Suprapubic skin (tissue), 4 donors: ENCODE data around the gene RAB13. TPM values are rescaled to one million over a fixed set of nuclear protein-coding genes. Genes with fewer than 3 reads are reported as not detected.

Experiments
- DNase-seq, 2 donors: peaks; one replicate each; pipeline ENCODE4 v3.0.0-alpha.2; 2019; ENCODE audit warnings: low spot score in 2 of 2
- H3K27ac ChIP-seq: fragments of 200-600 bp; sonication (generic); one replicate; pipeline ENCODE4 v1.5.1; 2019
- H3K27me3 ChIP-seq: fragments of 200-600 bp; sonication (generic); one replicate; pipeline ENCODE4 v1.5.1; 2019
- H3K36me3 ChIP-seq: fragments of 200-600 bp; sonication (generic); one replicate; pipeline ENCODE4 v1.5.1; 2019
- H3K4me1 ChIP-seq: fragments of 200-600 bp; sonication (generic); one replicate; pipeline ENCODE4 v1.5.1; 2019
- H3K4me3 ChIP-seq: fragments of 200-600 bp; sonication (generic); one replicate; pipeline ENCODE4 v1.5.1; 2019; ENCODE audit warnings: mild to moderate bottlenecking
- H3K9me3 ChIP-seq: fragments of 200-600 bp; sonication (generic); one replicate; pipeline ENCODE4 v1.5.1; 2019
- EP300 ChIP-seq: sonication (generic); formaldehyde crosslinking; IDR thresholded peaks from one replicate; pipeline ENCODE4 v1.6.1; 2017; ENCODE audit warnings: antibody characterized with exemption
- POLR2A ChIP-seq, 2 donors: fragments of 450-650 bp; IDR thresholded peaks; one replicate each; pipeline ENCODE4 v1.6.1; 2017; ENCODE audit warnings: antibody characterized with exemption in 2 of 2, mild to moderate bottlenecking in 2 of 2, moderate library complexity in 2 of 2
- POLR2AphosphoS5 ChIP-seq, 3 donors: sonication (generic); formaldehyde crosslinking; IDR thresholded peaks; one replicate each; pipeline ENCODE4 v1.6.1; 2017; ENCODE audit warnings: antibody characterized with exemption in 3 of 3
- WGBS: methylation state at CpG from one replicate; pipeline ENCODE4 v1.1.5; 2018; 5-methylcytosine and 5-hydroxymethylcytosine counted together
- total RNA-seq, 4 donors: library from RNA; depleted of rRNA; stranded (reverse); fragments of >200 nt; gene quantifications; one replicate each; pipeline ENCODE4 v1.1.0, GENCODE V29; 2016
- TF ChIP-seq, protein P1 (sequence below), 2 donors: fragments of 200-600 bp in 1 of 2; fragments of 450-650 bp in 1 of 2; sonication (generic) in 1 of 2; IDR thresholded peaks; one replicate each; pipeline ENCODE4 v1.5.1; 2016 to 2019; ENCODE audit warnings: antibody characterized with exemption in 2 of 2, mild to moderate bottlenecking in 1 of 2, moderate library complexity in 1 of 2

Gene RAB13
- total RNA-seq, 4 donors from 2014 or later: 13.5 to 26.3 (median 23.4) TPM

DNA sequence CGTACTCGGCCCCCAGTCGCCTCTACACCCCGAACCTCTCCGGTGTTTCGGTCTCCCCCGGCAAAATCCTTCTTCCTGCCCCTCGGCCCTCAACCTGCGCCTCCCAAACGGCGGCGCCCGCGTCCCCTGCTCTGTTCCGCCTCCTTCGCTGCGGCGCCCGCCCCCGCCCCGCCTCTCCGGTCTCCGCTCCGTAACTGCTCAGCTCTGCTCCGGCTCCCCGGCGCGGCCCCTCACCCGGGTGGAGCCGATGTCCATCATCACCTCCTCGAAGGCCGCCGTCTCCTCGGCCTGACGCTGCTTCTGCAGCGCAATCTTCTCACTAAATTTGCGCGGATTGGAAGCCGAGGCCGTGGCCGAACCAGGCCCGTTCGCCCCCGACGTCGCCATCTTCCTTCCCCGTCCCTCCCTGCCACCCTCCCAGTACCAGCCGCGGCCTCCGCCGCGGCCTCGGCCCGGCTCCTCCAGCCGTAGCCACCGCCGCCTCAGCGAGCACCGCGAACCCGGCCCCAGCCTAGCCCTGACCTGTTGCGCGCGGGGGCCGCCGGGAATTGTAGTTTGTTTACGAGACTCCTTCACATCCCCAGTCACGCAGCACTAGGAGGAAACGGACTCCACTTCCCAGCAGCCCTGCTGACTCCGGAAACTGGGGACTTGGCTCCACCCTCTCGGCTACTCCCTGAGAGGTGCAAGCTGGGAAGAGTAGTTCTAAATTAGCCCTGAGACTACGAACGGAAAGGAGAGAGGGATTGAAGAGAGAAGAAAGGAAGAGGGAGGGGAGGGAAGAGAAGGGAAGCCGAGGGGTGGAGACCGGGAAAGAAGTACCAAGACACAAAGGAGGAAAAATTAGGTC, 27.8 kb downstream of the RAB13 start, which contains the start of gene CRTC2:
TSS of gene CRTC2 (minus strand) at position 502 of the 850 bp plus-strand sequence. CDS start at position 387, 115 bp downstream.
- Histone ChIP-seq H3K27ac (peak within 1 kb of the TSS; percentile 92), H3K9me3 (no peaks in the 10 kb centered on the region), H3K4me1 (peaks cover 68% of the 10 kb centered on the region), H3K27me3 (no peaks in the 10 kb centered on the region), H3K36me3 (peaks cover 31% of the 10 kb centered on the region), H3K4me3 (peak within 1 kb of the TSS; percentile 96)
- DNase-seq: peak; percentile 99 to 100
- TF ChIP-seq EP300 (no peak), POLR2A (IDR thresholded peaks at IDR 0.05) (peak in 1 of 2 donors; percentile 70), POLR2AphosphoS5 (IDR thresholded peaks at IDR 0.05) (peak in 2 of 3 donors; percentile 42 to 46)
- TF ChIP-seq, protein P1, sequence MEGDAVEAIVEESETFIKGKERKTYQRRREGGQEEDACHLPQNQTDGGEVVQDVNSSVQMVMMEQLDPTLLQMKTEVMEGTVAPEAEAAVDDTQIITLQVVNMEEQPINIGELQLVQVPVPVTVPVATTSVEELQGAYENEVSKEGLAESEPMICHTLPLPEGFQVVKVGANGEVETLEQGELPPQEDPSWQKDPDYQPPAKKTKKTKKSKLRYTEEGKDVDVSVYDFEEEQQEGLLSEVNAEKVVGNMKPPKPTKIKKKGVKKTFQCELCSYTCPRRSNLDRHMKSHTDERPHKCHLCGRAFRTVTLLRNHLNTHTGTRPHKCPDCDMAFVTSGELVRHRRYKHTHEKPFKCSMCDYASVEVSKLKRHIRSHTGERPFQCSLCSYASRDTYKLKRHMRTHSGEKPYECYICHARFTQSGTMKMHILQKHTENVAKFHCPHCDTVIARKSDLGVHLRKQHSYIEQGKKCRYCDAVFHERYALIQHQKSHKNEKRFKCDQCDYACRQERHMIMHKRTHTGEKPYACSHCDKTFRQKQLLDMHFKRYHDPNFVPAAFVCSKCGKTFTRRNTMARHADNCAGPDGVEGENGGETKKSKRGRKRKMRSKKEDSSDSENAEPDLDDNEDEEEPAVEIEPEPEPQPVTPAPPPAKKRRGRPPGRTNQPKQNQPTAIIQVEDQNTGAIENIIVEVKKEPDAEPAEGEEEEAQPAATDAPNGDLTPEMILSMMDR (IDR thresholded peaks at IDR 0.05): no peak
- 1% methylated on average over 28 of the region's 75 CpGs for WGBS

DNA sequence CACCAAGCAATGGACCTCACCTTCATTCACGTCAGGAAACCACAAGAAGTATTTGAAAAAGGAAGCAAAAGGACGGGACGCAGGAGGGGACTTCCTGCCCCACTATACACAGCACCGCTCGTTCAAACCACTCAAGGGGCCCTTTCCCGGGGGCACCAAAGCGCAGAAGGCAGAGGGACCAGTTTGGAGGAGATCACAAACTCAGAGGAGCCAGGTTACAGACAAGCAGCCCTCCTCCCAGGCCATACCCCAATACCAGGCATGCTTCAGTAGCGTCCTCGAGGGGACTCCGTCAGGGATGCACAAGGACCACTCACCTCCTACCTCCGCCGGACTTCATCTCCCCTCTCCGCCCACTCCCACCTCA, 28.4 kb downstream of the RAB13 start:
- H3K27me3 ChIP-seq: no peaks in the 10 kb centered on the region

DNA sequence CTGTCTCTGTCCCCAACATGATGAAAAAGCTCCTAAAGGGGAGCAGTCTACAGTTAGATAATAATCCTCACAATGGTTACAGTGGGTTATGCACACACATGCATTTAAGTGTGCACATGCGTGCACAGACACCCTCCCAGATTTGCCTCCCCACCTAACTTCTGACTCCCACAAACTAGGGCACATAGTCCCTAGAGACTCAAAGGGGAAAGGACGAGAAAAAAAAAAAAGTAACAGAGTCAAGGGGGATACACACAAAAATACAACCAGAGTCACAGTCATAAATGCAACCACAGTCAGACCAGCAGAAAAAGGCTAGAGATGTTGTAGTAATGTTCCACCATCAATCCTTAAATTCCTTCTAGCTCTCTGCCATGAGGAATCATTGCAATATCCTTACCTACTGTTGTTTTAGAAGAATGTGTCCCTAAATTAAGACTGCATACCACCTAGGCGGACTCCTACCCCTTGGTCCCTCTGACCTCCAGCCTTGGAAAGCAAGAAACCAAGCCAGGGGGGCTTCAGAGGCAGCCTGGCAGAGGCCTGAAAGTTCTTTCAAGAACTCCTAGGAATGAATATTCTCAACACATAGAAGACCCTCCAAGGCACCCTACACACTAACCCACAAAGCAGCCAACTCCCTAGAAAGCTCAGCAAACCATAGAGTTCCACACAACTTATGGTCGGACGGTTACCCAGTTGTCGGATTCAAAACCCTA, 29.0 kb downstream of the RAB13 start:
- no peak for TF ChIP-seq EP300
- TF ChIP-seq, protein P1 (IDR thresholded peaks at IDR 0.05): no peak
- no peak for TF ChIP-seq POLR2A (IDR thresholded peaks at IDR 0.05)
- TF ChIP-seq POLR2AphosphoS5 (IDR thresholded peaks at IDR 0.05): no peak
- no peaks in the 10 kb centered on the region for H3K9me3 ChIP-seq
- no peaks in the 10 kb centered on the region for H3K27me3 ChIP-seq
- H3K27ac ChIP-seq: peak overlapping the region; percentile 92
- peak overlapping the region; percentile 96 for H3K4me3 ChIP-seq
- peaks cover 59% of the 10 kb centered on the region for H3K4me1 ChIP-seq
- H3K36me3 ChIP-seq: peaks cover 43% of the 10 kb centered on the region
- peak in 1 of 2 donors; percentile 55 for DNase-seq
- WGBS: 32% methylated on average over 6 of the region's 6 CpGs

More for the DNA sequence above, 28.4 kb downstream of the RAB13 start:
- Histone ChIP-seq H3K9me3 (no peaks in the 10 kb centered on the region), H3K36me3 (peaks cover 38% of the 10 kb centered on the region), H3K27ac (peak overlapping the region; percentile 92), H3K4me3 (peak overlapping the region; percentile 96), H3K4me1 (peaks cover 64% of the 10 kb centered on the region)
- 0% methylated on average over 13 of the region's 13 CpGs for WGBS
- TF ChIP-seq EP300 (no peak), POLR2A (IDR thresholded peaks at IDR 0.05) (no peak), POLR2AphosphoS5 (IDR thresholded peaks at IDR 0.05) (no peak)
- TF ChIP-seq, protein P1 (IDR thresholded peaks at IDR 0.05): no peak
- no peak for DNase-seq

DNA sequence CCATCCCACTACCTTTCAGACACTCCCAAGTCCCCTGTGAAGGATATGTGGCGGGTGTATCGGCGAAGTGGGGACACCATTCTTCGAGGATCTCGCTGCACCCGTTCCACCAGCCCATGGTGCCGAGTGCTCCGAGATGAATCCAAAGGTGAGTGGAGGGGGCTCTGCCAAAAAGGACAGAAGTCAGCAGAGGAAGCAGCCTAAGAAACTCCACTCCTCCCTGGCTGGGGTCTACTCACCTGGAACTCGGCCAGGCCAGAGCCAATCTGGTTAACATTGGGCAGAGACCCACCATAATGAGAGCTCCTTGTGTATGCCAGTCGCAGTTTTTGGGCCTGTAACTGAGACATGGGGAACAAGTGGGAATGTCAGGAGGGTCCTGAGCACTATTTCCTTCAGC, 31.3 kb downstream of the RAB13 start:
- H3K4me3 ChIP-seq: no peak overlapping the region
- no peaks in the 10 kb centered on the region for H3K9me3 ChIP-seq
- WGBS: 91% methylated on average over 9 of the region's 10 CpGs
- TF ChIP-seq, protein P1 (IDR thresholded peaks at IDR 0.05): no peak
- no peak for TF ChIP-seq POLR2AphosphoS5 (IDR thresholded peaks at IDR 0.05)
- TF ChIP-seq EP300: no peak
- TF ChIP-seq POLR2A (IDR thresholded peaks at IDR 0.05): no peak
- peaks cover 54% of the 10 kb centered on the region for H3K36me3 ChIP-seq
- DNase-seq: peak in 1 of 2 donors; percentile 54
- H3K4me1 ChIP-seq: peaks cover 38% of the 10 kb centered on the region
- no peaks in the 10 kb centered on the region for H3K27me3 ChIP-seq
- H3K27ac ChIP-seq: no peak overlapping the region

DNA sequence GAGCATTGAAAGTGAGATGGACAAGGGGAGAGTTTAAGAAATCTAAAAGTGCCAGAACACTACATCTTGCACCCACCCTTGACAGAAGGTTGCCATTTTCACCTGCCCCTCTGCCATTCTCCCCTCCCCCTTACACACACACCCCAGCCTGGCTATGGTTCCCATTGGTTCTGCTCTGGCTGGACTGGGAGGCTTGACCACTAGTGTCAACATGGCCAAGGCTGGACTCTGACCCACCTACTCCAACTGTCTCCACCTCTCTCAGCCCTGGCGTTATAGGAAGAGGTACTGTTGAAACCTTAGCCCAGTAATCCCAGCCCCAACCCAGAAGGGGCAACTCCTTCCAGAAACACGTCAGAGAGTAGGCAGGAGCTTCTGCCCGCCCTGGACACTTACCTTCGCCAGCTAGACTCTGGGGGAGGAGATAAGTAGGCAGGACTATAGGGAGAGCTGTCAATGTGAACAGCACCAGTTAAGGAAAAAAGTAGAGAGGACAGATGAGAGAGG, 32.2 kb downstream of the RAB13 start:
- no peak overlapping the region for H3K27ac ChIP-seq
- WGBS: 82% methylated on average over 4 of the region's 4 CpGs
- no peak for TF ChIP-seq POLR2AphosphoS5 (IDR thresholded peaks at IDR 0.05)
- TF ChIP-seq, protein P1 (IDR thresholded peaks at IDR 0.05): no peak
- no peak for TF ChIP-seq EP300
- TF ChIP-seq POLR2A (IDR thresholded peaks at IDR 0.05): no peak
- no peak for DNase-seq
- H3K4me1 ChIP-seq: peaks cover 29% of the 10 kb centered on the region
- H3K27me3 ChIP-seq: no peaks in the 10 kb centered on the region
- H3K9me3 ChIP-seq: no peaks in the 10 kb centered on the region
- no peak overlapping the region for H3K4me3 ChIP-seq
- peaks cover 55% of the 10 kb centered on the region for H3K36me3 ChIP-seq
